NCI-H2171 treated with DMSO at 0.1 percent for 48 hours (cell line): Measurements from ENCODE around the gene GALE.
"Not testable (repeated sequence)": the region's sequence is repeated elsewhere in the genome, so short reads cannot be mapped to it uniquely, and the experiment has no call there.

ENCODE experiments used
- DNase-seq: peaks from one replicate; lab custom pipeline; 2025; lab: John Stamatoyannopoulos, UW

The GALE gene

GRCh38 chr1:23800400-23801337 lies at the start of gene GALE:
GALE (minus strand) TSS chr1:23800754; CDS start chr1:23799007, 1,747 bp downstream.
- peak; percentile 93 for DNase-seq

GRCh38 chr1:23848673-23849616 lies 48.4 kb upstream of the GALE start:
- no peak for DNase-seq

GRCh38 chr1:23847482-23848095 lies 47.0 kb upstream of the GALE start:
- not testable (repeated sequence) for DNase-seq

- no peak for DNase-seq
Observed at GRCh38 chr1:23845163-23845562, 44.6 kb upstream of the GALE start.

GRCh38 chr1:23843644-23844043 lies 43.1 kb upstream of the GALE start:
- no peak for DNase-seq

- peak; percentile 80 for DNase-seq
Observed at GRCh38 chr1:23838401-23838866, 37.9 kb upstream of the GALE start.

- DNase-seq = no peak
Observed at GRCh38 chr1:23837908-23838307, 37.4 kb upstream of the GALE start.

- no peak for DNase-seq
Observed at GRCh38 chr1:23836037-23836436, 35.5 kb upstream of the GALE start.

GRCh38 chr1:23834156-23834555 lies 33.6 kb upstream of the GALE start:
- peak; percentile 16 for DNase-seq

GRCh38 chr1:23827717-23828116 lies 27.2 kb upstream of the GALE start:
- DNase-seq = no peak

- DNase-seq = not testable (repeated sequence)
Observed at GRCh38 chr1:23826590-23826989, 26.0 kb upstream of the GALE start.

GRCh38 chr1:23825762-23826522 lies 25.4 kb upstream of the GALE start:
- no peak for DNase-seq

GRCh38 chr1:23825076-23825761 lies 24.7 kb upstream of the GALE start, which contains the start of gene HMGCL:
HMGCL (minus strand) TSS chr1:23825429; CDS start chr1:23825415, 14 bp downstream.
- peak; percentile 93 for DNase-seq

GRCh38 chr1:23824711-23825075 lies 24.1 kb upstream of the GALE start:
- no peak for DNase-seq

GRCh38 chr1:23823767-23824166 lies 23.2 kb upstream of the GALE start:
- DNase-seq = no peak

- no peak for DNase-seq
Observed at GRCh38 chr1:23817633-23818032, 17.1 kb upstream of the GALE start.

- peak; percentile 27 for DNase-seq
Observed at GRCh38 chr1:23816906-23817305, 16.4 kb upstream of the GALE start.

- DNase-seq = no peak
Observed at GRCh38 chr1:23816361-23816760, 15.8 kb upstream of the GALE start.

- DNase-seq = no peak
Observed at GRCh38 chr1:23814016-23814415, 13.5 kb upstream of the GALE start.

GRCh38 chr1:23810818-23811540 lies 10.4 kb upstream of the GALE start:
- no peak for DNase-seq
